ENCODE measurements around the gene MLH3.

MLH3 gene

DNA sequence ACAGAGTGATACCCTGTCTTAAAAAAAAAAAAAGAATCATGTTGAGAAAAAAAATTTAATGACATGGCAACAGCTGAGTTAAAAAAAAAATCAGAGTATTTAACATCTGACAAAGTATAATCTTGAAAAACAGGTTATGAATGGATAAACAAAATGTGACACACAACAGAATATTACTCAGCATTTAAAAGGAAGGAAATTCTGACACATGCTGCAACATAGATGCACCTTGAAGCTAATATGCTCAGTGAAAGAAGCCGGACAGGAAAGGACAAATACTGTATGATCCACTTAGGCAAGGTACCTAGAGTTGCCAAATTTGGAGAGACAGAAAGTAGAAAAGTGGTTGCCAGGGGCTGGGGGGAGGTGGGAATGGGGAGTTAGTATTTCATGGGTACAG is 67.9 kb downstream of the MLH3 start:
- DNase-seq: no peak

DNA sequence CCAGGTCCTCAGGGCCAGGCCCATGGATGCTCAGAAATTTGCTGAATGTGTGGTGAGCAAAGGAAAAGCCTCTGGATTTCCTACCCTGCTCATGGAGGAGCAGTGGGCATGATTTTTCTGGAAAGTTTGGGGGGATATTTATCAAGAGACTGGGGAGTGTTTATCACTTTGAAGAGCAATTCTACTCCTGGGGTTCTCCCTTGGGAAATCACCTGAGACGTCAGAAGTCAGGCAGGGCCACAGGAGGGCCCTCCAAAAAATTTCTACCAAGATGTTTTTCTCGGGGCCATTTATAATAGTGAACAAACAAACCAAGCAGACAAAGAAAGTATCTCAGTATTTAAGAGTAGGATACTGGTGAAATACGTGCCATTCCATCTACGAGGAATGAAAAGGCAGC is 68.6 kb downstream of the MLH3 start:
- DNase-seq: no peak

DNA sequence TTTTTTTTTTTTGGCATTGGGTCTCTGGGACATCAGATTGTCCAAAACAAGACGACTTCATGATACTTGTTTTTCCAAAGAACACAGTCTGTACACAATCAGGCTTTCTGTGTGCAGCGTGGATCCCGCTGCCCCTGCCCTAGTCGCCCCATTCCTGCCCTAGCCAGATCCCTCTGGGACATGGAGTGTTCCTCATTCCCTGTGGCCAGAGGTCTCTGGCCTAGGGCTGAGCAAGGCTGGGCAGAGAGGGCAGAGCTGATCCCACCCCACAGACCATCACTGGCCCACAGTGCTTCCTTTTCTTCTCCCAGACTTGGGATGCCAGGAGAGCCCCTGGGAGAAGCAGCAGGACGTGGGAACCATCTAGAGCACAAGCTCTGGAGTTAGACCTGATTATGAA is 69.4 kb downstream of the MLH3 start:
- DNase-seq: no peak

DNA sequence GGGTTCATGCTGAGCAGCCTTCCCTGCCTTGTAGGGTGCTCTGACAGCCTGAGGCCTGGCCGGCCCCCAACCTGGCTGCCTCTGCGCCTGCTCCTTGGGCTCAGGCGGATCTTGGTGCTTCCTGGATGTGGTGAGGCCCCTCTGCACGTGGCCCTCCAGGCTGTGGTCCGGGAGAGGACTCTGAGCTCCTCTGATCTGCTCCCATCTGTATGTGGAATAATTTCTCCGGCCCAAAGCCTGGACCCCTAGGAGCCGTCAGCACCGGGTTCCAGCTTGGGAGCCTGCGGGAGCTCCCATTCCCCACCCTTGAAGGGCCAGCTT is 69.8 kb downstream of the MLH3 start:
- no peak for DNase-seq

DNA sequence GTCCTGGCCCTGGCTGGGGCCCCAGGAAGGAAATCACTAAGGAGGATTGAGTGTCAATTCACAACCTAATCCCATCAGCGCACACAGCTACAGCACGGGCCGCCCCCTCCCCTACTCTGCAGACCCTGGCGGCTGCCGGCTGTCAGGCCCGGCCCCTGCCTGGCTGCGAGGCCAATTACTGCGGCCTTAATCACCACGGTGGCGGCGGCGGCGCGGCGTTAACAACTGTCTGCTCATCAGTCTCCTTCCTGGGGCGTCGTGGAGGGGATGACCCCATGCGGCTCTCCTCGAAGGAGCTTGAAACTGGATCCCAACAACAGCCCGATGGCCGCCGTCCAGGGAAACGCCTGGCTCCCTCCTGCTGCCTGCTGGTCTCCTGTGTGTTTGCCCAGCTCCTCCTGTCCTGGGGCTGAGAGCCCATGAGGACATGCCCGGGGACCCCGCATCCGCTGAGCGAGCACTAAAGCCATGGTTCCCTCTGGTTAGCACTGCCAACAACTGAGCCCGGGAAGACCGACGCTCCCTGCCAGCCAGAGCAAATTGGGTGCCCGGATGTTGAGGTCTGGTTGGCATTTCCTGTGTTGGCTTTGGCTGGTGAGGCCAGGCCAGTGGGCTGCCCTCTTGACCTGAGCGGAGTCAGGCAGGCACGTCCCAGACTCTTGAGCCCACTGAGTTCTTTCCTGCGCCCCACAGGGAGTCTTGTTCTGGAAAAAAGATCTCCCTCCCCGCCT is 70.4 kb downstream of the MLH3 start:
- peak; percentile 77 for DNase-seq

DNA sequence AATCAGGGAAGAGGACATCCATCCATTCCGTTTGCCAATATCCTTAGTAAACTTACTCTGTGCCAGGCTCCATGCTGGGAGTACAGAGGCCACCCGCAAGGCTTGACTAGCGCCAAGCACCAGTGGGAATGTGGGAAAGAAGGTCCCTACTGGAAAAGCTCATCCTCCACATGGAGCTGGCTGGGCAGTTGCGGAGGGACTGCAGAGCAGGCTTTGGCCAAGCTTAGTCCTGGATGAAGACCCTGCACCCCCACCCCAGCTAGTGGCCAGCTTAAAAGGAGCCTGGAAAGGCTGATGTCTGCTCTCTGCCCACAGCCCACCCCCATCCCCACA is 70.9 kb downstream of the MLH3 start:
- DNase-seq: no peak

DNA sequence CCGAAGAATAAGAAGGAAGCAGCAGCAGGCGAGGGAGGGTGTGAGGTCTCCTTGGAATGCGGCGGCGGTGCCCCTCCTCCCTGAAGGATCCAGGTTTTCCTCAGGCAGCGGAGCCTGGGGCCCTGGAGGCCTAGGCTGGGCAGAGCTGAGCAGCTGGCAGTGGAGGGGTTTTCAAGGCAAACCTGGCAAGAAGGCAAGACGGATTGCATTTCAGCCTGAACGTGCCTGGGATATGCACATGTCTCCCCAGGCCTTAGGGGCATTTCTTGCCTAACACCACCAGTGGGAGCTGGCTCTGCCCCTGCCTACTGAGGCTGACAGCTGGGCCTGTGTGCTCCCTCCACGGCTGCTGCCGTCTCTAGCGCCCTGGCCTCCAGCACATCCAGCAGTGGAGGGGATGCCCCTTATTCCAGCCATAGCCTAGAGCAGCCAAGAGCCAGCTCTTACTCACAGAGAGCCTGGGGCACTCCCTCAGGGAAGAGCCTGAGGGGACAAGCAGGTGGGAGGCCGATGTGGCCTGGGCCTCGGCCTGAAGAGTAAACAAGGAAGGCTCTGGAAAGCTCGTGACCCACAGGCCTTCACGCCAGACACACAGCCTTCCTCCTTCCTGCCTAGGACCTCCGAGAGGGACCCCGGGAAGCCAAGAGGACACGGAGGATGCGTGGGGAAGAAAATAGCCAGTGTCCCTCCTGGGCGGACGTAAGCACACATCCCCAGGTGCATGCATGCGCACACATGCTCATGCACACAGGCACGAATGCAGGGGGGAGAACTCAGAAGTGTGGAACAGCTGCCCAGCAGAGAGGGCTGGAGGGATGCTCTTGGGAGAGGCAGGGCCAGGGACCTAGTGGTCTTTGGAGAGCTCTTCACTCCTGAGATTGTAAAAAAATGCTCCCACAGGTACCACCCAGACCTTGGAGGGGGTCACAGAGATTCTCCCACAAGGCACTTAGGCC is 71.5 kb downstream of the MLH3 start:
- DNase-seq: peak; percentile 79

DNA sequence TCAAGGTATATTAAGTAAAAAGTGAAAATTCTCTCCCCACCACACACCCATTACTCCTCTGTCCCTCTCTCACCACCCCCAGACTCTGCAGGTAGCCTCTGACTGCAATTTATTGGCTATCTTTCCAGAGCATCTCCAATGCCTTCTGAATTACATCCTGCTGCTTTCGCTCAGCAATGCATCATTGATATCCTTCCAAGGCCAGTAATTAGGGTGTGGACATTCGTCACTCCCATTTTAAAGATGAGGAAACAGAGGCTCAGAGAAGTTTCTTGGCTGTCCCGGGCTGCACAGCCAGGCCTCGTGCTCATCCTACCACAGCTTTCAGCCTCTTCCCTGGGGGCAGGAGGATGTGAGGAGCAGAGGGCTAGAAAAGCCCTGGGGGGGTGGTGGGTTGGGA is 72.2 kb downstream of the MLH3 start:
- no peak for DNase-seq

DNA sequence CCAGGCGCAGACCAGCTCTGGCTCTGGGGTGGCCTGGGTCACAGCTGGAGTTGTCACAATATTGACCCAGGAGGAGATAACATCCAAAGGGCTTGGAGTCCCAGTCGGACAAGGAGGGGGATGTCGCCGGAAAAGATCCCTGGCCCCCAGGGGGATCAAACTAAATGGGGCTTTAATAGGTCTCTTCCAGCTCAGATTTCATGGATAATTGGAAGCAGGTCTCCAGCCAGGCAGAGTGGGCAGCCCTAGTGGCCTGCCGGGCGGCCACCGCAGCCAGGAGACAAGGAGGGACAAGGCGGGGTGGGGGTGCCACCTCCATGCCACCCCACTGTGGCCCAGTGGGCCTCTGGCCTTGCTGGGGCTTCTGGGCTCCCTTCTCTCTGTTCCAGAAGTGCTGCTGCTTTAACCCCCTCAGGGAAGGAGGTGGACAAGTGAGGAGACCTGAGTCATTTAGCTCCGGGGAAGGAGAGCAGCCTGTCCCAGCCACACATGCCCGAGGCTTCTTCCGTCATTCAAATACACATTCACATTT is 72.8 kb downstream of the MLH3 start:
- DNase-seq: no peak

DNA sequence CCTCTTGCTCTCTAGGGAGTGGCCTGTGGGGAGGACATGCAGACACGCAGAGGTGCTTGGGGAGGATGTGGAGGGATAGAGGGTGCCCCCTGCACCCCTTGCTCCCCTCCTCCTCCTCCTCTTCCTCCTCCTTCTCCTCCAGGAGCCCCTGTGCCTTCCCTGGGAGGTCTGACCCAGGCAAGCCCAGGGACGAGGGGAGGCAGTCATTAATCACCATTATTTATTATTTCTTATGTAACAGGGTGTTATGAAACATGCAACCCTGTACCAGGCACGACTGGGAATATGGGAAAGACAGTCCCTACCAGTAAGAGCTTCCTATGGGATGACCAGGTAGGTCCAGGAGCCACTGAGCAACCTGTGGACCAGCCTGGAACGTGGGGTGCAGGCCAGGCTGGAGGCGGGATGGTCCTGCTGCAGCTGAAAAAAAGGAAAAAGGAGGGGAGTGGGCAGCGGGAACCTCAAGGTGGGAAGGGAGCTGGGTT is 73.3 kb downstream of the MLH3 start:
- no peak for DNase-seq

DNA sequence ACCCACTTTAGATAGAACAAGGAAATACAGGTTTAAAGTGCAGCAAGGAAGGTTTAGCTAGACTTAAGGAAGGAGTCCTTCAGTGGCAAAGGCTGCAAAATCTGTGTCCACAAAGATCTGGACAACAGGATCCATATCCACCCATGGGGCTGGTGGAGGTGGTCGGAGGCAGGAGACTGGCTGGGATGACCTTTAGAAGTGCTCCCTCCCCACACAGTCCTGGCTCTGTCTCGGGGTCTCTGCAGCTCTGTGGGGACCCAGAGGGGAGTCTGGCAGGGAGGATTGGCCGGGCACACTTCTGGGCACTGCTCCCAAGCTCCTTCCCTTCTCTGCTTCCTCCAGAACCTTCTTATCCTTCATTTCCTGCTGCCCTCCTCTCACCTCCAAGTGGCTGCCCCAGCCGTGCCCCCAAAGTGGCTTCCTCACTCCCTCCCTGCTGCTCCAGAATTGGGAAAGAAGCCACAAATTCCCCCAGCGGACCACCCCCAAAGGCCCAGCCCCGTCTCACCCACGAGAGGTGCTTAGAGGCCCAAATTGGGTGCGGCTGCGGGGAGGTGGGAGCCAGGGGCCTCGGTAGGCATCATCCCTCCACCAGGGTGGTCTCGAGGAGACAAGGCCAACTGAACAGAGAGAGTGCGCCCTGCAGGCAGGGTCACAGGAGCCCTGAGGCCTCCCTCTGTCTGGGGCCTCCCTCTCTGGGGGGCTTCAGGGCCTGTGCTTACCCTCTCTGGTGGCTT is 73.9 kb downstream of the MLH3 start:
- no peak for DNase-seq

DNA sequence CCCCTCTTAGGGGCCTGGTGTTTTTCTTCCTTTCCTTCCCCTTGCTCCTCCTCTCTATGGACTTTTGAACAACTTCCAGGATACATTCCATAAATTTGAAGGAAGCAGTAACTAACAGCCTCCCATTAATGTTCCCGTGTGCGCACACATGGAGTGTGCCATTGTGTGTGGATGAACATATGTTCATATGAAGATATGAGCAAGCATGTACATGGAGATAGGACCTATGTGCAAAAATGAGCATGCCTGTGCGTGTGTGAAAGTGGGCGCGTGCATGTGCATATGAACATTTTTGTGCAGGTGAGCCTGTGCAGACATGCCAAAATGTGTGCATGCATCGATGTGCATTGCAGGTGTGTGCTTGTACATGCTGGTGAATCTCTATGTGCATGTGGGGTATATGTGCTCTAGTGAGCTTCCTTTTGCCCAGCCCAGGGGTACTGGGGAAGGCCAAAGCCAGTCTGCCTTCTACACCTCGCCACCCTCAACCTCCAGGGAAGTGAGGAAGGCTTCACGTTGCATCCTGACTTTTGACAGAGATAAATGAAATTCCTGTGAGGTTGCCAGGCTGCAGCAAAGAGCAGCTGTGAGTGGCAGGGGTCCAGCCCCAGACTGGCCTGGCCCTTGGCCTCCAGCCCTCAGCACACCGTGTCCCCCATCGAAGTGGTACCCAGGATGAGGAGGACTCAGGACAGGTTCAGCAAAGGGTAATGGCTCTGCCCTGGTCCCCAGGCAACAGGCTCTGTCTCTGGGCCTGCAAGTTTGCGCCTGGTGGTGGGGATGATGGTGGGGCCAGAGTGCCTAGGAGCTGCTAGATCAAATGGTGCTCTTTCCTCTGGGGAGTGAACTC is 74.8 kb downstream of the MLH3 start:
- DNase-seq: no peak

DNA sequence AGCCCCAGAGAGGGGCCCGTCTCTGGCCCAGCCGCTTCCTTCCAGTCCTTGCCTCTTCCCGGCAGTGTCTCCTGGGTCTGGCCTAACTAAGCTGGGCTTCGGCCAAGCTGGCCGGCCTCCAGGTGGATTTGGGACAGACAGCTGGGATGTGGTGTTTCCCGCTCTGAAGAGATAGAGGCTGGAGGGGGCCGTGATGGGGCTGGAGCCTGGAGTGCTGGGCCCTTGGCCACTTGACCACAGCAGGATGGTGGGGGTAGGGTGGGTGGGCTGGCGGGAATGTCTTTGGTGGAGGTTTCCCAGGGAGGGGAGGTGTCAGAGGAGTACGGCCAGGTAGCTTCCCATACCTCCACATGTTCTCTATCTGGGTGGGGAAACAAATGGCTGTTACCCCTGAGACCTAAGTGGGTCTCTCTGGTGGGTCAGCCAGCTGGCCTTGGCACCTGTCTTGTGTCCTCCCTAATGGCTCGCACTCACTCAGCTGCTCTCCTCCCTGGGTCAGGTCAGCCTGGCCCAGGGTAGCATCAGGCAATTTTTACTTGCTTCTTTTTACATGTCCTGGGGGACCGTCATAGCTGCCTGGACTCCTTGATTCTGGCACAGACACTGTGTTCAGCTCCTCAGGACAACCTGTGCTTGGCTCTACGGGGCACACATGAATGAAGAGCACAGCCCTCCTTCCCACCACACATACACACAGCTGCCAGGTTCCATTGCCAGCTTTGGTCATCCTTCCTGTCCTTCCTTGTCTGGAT is 76.0 kb downstream of the MLH3 start:
- peak; percentile 88 for DNase-seq

DNA sequence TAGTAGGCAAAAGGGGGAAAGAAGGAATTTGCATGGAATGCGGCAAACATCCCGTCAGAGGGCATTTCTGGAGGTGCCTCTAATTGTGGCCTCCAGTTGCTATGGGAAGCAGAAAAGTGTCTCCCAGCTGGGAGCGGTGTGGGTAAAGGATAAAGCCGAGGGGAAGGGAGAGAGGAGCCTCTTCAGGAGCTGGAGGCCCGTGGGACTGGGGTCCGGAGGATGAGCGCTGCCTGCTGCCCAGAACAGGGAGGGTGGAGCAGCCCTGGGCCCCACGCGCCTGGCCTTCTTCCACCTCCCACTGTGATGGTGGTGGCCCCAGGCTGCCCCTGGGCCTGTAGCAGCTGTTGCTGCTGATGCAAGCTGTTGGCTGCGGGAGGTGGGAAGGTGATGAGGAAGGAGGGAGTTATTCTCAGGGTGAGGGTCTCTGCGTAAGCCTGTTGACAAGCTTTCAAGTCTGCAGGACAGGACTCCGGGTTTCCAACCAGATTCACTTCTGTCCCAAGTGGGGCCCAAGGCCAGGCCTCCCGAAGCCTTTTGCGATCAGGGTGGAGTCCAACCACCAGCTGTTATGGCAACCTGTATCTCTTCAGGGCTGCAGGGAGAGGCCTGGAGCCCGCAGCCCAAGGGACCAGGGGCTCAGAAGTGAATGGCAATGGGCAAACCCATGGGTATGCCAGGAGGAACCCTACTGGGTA is 76.8 kb downstream of the MLH3 start:
- no peak for DNase-seq

DNA sequence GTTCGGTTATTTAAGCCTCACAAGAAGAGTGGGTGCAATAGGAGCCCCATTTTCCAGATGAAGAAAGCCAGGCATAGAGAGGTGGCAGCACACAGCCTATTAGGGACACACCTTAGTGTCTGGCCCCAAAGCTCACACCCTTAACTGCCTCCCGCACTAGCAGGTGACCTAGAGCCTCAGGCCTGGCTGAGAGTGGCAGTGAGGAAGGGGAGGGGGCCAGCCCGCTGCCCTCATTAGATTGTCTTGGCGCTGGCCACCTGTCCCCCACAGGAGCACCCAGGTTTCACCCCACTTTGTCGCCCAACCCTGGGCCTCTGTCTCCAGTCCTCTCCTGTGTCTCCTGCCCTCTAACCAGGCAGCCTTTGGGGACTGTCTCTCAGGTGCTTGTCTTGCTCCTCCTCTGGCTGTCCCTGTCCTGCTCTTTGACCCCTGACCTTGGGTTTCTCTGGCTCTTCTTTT is 77.3 kb downstream of the MLH3 start:
- DNase-seq: peak; percentile 49

DNA sequence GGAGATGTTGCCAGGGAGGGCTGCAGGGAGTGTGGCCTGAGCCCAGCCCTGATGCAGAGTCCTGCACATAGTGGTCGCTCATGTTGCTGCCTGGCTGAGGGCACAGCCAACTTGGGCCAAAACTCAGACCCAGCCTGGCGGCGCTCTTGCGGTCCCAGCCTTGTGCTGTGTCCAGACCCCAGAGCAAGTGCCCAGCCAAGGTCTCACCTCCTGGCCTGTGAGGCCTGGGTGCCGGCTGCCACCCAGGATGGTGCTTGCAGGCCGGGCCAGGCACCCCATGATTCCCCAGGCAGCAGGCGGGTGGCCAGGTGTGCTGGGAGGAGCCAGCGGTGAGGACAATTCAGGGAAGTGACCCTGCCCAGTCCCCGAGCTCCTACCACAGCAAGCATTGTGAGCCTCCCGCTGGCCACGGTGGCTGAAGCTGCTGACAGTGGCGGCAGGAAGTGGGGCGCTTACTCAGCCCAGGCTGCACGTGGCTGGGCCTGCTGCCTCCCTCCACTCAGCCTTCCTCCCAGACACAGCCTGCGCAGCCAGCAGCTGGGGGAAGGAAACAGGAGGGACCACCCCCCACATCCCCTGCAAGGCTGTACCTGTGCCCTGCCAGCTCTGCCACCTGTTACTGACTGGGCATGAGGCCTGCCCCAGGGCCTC is 78.1 kb downstream of the MLH3 start:
- peak; percentile 64 for DNase-seq

DNA sequence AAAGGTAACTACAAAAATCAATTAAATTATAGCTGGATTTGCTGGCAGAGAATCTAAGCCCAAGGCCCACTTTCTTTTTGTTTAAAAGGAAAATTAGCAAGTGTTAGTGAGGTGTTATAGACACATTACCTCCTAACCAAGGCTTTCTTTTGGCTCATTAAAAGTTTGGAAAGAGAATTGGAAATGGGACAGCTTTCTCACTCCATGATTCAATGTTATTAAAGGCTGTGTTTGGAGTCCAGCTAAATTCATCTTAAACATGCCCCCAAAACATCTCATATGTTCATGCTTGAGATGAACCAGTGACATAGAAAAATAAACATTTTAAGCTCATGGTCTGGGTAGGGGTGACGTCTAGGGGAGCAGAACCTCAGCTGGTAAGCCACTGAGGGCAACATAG is 82.5 kb downstream of the MLH3 start:
- DNase-seq: peak; percentile 22

DNA sequence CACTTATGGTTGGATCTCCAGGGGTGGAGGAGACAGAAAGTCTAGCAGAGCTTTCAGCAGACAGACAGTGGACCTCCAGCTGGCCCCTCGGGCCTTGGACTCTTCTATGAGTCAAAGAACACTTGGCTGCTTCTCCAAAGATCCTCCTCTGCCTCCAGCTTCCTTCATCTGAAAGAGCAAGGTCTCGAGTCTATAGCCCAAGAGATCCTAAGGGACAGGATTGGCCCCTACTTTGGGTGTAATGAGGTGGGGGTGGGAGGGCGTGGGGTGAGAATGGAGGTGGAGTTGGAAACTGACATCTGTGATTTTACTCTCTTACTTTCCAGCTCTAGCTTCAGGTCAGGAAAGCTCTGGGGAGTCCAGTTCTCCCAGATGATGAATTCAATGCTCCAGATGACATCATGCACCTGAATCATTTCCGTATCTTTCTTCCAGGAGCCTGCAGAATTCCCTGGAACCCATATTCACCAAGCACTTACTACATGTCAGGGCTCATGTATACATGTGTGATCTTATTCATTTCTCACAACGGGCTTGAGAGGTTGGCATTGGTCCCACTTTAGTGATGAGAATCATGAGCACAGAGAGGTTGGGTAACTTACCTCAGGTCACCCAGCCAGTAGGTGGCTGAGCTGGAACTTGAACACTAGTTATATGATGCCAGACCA is 85.6 kb downstream of the MLH3 start:
- no peak for DNase-seq

DNA sequence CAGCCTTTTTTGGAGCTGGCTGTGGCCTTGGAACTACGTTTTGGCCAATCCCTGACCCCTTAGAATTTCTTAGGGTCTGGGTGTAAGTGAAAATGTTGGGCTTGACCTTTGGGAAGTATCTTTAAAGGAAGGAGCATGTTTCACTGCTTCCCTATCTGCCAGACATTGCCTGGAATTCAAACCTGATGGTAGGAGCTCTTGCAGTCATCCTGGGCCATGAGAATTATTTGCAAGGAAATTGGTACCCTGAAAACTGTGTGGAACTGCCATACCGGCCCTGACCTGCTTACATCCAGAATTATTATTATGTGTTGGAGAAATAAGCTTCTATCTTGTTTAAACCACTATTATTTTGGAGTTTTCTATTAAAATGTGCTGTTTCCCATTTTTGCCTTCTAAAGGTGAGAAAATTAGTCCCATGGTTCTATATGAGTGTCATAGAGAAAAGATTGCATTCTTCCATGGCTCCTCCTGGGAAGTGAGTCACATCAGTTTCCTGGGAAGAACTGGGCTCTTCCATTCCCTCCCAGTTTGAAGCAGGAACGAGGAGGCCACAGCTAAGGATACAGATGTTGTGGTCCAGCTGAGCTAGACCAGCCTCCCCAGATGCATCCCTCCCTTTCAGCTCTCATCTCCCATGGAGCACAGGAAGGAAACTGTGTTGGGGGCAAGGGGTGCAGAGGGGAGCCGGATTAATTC is 86.3 kb downstream of the MLH3 start:
- DNase-seq: no peak

All from right forelimb (tissue), 1 donor.